SW 1271 (cell line): Measurements from ENCODE around the gene GNG4.
"Not testable (repeated sequence)": the region's sequence is repeated elsewhere in the genome, so short reads cannot be mapped to it uniquely, and the experiment has no call there.

Source experiments
- DNase-seq, 2 experiments: peaks; one replicate each; lab custom pipeline; 2025; lab: John Stamatoyannopoulos, UW

GNG4 gene

DNA sequence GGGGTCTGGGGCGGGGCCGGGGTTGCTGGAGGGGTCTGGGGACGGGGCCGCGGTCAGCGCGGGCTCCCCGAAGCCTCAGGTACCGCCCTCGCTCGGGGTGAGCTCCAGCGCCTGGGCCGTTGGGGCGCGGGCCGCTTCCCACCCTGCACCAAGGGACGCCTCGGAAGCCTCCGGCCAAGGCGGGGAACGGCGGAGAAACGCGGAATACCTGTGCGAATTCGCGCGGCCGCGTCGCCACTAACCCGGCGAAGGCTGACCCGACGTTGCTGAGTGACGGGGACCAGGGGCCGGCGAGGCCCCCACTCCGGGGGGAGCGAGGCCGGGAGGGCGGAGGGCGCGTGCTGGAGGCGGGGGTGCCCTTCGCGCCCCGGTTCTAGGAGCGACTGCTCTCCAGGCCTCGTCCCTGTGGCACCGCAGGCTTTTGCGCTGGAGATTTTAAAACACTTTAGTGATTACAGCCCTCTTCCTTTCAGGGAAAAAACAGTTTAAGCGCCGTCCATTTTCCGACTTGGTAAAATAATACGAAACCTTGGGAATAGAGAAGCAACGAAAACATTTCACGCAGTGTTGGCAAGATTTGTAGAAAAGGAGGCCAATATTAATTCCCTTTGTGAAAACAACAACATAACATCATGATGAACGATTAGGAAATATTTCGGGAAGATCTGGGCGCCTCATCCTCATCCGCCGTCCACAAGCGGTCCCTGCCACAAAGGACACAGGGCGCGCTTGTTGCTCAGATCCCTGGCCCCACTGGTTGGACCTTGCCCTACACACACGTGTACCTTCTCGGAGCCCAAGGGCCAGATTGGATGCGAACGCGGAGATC is 971 bp upstream of the GNG4 start:
- no peak for DNase-seq

DNA sequence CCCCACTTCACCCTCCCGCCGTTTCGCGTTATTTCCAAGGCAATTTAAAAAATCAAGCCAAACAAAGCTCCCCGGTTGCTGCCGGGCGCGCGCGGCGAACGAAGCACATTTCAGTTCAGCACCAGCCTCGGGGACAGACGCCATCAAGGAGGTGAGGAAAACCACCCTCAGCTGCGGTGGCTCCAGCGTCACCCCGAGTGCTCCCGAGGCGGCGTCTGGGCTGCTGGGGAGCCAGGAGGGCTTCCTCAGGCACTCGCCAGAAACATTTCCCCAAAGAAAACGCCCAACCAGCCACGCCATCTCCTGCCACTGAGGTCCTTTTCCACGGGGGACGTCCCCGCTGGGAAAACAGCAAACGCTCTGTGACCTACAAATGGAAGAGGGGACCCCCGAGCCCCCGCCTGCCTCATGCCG is 623 bp downstream of the GNG4 start:
- DNase-seq, result no peak

DNA sequence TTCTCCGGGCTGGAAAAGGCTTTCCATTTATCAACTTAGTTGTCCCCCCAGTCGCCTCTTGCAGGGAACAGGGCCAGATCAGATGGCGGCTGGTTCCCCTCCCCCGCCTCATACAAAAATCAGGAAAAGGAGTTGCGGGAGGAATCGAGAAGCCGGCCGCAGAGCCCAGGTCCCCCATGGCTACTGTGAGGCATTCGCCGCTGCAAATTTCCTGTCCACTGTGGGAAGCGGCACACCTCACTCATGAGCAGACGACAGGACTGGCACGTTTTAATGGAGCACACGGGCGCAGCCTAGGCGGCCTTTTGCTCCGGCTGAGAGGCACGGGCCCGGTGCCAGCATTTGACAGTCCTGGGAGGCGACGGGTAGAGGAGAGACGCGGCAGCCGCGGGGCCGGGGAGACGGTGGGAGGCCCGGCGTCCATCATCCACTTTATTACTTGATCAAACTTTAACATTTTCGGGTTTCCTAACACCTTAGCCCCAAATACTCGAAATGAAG is 1.1 kb downstream of the GNG4 start:
- DNase-seq, result no peak

DNA sequence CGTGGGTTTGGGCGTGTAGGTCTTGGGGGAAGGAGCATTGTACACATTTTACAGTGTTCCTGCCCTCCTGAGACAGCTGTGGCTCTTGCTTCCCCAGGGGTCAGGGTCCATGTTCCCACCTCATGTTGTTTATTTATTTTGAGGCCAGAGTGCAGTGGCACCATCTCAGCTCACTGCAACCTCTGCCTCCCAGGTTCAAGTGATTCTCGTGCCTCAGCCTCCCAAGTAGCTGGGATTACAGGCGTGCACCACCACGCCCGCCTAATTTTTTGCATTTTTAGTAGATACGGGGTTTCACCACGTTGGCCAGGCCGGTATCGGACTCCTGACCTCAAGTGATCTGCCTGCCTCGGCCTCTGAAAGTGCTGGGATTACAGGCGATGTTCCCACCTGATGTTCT is 2.0 kb downstream of the GNG4 start:
- not testable (repeated sequence) for DNase-seq

DNA sequence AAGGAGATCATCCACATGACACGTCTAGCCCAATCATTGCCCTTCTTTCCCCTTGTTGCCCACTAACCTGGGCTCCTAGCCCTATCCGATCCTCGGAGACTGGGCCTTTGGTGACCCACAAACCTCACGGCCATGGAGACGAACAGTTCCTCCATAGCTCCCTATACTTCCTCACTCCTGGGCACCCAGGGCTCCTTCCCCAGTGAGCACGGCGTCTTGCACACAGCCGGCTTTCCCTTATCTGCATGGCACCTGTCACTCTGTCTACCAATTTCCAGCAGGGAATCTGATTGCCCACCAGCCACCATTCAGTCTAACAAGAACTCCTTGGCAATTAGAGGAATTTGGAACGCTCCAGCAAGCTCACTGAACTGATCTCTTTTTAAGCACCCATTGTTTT is 3.1 kb downstream of the GNG4 start:
- no peak for DNase-seq

DNA sequence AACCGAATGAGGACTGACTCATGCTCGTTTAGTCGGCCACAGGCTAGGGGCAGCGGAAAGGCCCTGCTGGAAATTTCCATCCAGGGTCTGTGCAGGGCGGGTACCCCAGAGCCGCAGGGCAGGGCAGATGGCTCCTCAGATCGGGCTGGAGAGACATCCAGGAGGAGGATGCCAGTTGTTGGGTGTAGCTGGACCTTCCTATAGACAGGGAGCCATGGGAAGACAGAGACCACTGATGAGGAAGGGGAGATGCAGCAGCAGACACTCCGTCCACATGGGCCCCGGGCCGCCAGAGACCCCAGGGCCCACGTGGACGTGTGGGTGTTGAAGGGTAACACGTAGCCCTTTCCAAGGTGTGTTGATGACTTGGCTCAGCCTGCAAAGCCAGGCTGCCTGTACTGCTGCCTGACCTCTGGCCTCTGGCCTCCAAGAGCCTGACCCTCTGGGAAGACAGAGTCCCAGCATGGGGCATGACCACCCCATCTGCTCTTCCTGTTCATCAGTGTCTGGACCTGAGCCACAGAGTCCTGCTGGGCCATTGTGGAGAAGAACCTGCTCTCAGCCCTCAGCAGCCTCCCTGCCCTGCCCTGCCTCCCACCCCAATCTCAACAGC is 4.8 kb downstream of the GNG4 start:
- DNase-seq, result no peak

DNA sequence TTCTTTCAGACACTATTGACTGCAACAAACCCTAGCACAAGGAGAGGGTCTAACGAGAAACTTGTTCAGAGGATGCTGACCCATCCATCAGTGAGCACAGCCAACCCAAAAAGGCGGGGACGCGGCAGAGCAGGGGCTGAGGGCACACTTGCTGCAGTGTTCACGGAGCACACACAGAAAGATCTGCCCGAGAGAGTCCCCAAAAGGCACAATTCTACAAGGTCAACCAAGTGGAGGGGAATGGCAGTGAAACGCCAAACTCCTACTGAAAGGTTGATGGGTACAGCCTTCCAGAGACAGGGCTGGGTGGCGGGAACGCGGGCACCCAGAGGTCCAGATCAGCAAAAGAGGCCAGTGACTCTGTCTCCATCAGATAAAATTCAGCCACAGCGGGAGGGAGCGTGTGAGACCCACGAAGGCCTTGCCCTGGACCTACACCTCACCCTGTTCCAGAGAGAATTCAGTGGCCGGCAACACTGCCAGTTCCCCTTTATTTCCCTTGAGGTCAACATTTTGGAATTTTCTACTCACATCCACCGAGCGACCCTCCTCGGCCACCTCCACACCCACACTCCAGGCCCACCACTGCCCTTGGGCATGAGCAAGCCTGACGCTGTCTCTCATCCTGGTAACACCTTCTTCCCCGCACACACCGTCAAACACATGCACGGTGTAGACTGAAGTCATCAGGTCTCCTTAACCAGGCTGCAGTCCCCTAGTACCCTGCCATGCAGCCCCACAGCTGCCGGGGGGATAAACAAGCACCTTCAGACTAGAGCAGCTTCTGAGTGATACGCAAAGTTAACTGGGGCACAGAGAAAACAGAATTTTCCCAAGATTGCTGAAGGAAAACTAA is 5.5 kb downstream of the GNG4 start:
- no peak for DNase-seq

DNA sequence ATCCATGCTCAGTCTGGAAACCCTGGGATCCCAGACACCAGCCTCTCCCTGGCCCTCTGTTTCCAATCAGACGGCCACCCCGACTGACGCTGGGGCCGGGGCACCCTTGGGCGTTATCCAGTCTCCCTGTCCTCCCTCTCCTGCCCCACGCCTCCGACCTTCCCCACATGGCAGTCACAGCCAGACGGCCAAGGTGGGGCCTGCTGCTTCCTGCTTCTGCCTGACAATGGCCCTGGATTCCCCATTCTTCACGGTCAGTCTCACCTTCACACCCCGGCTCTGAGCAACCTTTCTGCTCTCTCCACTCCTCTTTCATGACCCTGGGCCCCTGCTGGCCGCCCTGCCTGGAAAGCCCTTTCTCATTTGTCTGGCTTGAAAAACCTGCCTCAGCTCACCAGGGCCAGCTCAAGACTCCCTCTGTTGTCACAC is 6.6 kb downstream of the GNG4 start:
- DNase-seq, result no peak

DNA sequence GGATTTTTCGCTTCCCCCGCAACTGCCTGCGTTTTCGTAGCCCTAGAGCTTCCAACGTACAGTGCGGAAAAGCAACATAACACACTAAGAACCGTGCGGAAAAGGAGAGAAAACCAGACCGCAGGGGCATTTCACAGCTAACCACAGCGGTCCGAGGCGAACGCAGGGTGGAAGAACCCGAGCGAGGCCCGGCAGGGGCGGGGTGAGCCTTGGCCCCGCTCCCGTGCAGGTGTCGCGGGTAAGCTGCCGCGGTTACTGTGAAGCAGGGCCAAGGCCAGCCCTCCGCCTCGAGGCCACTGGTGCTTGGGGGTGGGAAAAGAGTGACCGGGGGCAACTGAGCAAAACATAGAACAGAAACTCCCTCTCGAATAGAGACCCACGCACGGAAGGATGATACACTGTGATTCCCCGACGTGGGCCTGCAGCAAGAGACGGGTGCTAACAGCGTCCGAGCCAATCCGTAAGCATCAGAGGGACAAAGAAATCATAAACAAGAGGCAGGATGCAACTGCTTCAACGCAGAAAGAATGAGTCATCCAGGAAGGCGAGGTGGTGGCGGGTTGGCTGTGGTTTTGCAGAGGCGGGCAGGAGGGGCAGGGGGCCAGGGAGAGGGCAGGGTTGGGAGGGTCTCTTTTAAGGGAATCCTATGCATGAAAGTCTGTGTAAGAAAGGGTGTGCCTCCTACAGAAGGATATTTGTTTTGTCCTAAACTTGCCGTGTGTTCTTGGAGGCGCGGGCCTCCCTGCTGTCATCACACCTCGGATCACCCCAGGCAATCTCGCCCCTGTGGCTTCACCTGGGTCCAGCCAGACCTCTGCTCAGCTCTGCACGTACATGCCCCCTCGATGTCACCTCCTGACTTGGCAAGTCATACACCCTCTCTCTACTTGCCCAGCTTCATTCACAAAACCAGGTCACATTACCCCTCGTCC is 7.3 kb downstream of the GNG4 start:
- DNase-seq, result no peak

DNA sequence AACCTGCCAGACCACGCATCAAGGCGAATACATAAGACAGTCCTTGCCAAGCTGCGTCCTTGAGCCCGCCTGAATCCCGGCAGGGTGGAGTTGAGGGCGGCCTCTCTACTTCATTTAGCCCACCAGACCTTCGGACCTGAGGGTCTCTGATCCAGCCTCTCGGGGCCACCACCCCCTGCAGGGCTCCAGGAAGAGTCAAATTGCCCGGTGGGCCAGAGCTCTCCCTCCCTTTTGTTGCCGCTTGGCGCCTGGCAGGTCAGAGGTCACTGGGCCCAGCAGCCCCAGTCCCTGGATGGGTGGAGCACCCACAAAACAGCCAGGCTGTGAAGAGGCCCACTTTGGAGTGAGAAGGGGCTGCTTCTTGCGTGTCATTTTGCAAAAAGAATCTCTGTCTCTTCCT is 9.0 kb downstream of the GNG4 start:
- DNase-seq, result no peak

DNA sequence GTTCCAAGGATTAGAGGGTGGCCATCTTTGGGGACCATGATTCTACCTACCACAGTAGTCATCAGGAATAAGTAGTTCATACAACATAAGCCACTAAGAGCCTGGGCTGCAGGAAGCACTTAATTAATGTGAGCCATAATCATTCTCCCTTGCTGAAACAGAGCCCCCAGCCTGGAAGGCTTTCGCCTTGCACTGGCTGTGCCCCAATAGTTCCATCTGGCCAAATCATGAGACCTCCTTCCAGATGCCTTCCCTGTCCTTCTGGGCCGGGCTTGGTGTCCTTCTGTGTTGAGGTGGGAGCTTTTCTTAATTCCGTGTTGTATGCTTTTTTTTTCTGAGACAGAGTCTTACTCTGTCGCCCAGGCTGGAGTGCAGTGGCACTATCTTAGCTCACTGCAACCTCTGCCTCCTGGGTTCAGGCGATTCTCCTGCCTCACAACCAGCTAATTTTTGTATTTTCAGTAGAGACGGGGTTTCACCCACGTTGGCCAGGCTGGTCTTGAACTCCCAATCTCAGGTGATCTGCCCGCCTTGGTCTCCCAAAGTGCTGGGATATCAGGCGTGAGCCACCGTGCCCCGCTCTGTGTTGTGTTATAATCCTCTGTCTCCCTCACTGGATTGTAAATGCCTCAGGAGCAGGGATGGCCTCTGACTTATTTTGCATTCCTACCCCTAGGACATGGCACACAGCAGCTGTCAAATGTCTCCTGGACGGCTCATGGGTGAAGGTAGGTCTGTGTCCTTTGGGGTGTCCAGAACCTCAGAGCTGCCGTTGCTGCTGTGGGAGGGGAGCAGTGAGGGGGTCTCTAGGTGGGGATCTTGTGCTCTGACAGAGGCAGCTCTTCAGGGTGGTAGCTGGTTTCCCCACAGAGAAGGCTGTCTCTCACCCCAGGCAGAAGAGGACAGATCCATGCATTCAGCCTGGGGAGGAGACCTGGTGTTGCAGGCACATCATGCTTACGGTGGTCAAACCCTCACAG is 10.1 kb downstream of the GNG4 start:
- no peak for DNase-seq

DNA sequence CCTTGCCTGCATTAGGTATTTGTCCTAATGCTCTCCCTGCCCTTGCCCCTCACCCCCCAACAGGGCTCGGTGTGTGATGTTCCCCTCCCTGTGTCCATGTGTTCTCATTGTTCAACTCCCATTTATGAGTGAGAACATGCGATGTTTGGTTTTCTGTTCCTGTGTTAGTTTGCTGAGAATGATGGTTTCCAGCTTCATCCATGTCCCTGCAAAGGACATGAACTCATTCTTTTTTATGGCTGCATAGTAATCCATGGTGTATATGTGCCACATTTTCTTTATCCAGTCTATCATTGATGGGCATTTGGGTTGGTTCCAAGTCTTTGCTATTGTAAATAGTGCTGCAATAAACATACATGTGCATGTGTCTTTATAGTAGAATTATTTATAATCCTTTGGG is 11.0 kb downstream of the GNG4 start:
- not testable (repeated sequence) for DNase-seq

DNA sequence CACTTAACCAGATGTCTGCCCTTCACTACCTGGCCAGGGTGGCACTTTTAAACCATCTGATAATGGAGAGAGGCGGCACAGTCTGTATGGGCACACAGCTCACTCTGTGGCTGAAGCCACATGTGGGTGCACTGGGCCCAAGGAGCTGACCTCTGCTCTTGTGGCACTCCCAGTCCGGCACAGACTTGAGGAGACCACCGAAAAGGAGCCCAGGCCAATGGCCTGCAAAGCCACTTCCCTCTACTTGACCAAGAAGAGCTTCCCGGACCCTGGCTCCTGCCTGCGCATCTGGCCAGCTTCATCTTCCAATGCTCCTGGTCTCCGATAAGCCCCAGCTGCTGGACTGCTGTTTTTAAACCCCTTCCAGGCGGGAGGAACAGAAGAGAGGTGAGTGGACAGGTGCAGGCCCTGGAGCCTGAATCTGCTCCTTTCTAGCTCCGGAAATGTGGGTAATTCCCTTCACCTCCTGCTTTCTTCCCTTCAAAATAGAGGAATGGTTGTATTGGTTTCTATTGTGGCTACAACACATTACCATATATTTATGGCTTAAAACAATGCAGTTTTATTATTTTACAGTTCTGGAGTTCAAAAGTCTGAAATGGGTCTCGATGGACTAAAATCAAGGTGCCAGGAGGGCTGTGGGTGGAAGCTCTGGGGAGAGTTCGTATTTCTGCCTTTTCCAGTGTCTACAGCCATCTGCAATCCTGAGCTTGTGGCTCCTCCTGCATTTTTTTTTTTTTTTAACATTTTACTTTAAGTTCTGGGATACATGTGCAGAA is 11.6 kb downstream of the GNG4 start:
- DNase-seq, result no peak

DNA sequence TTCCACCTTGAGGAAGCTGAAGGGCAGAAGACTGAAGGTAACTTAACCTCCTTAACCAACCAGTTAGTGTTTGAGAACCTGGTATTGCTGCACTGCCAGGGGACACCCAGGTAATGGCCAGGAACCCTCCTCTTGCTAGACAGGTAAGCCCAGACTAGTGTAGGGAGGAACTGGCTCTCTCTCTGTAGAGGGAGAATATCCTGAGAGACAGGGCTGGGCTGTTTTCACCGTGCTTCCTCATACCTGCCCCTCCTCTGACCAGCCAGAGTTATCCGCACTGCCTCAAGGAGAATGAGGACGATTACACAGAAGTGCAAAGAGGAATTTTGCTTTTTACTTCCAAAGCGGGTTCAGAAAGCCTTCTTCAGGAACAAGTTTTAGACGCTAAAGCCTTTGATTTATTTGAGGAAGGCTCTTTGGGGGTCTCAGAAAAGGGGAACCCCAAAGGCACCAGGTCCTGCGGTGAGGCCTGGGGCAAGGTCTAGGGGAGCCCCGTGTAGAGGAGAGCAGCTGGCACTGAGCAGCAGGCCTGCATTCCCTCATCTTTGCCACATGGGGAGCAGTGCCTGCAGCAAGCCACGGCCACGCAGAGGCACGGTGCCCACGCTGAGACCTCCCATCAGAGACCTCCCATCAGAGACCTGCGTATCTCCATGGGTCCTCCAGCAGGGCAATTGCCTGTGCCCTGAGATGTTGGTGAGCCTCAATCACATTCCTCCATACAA is 13.5 kb downstream of the GNG4 start:
- no peak for DNase-seq

DNA sequence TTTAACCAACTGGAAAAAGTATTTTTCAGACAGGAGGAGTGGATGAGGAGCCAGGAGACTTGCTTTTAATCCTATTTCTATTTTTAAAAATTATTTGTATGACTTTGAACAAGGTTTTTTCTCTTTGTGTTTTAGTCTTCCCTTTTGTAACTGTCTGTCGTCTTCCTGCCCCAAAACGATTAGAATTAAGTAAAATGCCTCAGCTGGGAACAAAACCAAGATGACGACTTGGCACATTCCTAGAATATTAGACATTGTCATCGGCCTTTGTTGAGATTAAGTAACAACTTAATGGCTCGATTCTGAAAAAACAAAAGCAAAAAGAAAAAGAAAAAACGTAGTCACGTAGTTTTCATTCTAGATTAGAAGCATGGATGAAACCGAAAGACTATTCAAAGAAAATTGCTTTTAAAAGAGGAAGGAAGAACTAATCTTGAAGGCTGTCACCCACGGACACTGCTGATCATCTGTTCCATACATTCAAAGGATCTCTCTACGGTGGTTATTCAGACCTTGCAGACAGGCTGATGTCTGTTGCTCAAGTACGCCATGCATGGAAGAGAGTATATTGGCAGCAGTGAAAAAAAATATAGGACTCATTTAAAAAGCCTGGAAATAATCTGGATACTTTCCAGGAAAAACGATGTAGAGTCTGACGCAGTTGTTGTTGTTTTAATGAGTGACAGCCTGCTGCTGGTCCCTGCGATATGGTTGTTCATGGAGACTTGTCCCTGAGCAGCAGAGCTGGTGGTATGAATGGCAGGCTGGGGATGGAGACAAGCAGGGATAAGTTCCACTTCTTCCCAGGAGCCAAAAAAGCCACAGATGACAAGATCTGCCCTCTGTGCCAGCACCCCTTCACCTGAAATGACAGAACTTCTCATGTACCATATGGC is 16.8 kb downstream of the GNG4 start:
- DNase-seq, result no peak

DNA sequence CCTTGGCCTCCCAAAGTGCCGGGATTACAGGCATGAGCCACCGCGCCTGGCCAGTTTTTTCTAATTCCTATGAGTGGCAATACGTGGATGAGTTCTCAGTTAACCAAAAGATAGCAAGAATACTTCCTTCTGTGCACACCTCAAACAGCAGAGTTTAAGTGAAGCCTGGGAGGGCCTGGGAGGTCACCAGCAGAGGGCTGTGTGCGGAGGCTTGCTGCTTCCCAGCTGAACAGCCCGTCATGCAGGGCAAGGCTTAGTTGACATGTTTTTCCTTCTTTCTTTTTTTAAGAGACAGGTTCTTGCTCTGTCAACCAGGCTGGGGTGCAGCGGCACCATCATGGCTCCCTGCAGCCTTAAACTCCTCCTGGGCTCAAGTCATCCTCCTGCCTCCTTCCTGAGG is 17.8 kb downstream of the GNG4 start:
- DNase-seq, result no peak

DNA sequence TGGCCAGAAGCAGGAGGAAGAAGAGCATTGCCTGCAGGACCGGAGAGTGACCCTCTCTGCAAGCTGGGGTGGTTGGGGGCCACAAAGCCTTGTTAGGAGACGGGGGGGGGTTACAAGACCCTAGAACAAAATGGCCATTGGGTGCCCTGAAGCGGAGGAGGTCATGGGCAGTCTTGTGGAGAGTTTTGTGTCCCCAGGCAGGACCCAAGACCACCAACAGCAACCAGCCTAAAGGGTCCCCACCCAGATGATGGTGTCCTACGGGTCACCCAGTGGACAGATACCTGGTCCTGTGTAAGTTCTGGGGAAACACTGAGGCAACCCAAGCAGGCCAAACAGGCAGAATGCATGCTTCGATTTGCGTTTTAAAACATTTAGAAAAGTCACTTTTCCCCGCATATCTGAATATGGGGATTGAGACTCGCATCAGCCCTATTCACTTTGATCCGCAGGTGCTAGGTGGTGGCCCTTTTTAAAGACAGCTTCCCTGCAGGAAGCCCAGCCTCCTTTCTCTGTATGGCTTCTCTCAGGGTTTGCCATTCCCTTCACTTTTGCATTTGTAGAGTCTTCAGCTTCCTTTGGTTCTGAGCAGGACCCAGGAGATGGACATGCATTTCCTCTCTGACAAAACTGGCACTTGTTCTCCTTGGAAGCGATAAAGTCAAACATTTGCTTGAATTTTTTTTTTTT is 21.1 kb downstream of the GNG4 start:
- DNase-seq, result no peak
